ENCODE data around the gene KLHL41.
"Not testable (repeated sequence)": the region's sequence is repeated elsewhere in the genome, so short reads cannot be mapped to it uniquely, and the experiment has no call there.

DNA sequence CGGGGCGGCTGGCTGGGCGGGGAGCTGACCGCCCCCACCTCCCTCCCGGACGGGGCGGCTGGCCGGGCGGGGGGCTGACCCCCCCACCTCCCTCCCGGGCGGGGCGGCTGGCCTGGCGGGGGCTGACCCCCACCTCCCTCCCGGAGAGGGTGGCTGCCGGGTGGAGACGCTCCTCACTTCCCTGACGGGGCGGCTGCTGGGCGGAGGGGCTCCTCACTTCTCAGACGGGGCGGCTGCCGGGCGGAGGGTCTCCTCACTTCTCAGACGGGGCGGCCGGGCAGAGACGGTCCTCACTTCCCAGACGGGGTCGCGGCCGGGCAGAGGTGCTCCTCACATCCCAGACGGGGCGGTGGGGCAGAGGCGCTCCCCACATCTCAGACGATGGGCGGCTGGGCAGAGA lies 65.8 kb downstream of the KLHL41 start:
- TF ChIP-seq POLR2A (IDR thresholded peaks at IDR 0.05; ENCODE audit: low read length); GATA1 (IDR thresholded peaks at IDR 0.05; ENCODE audit: low read depth, low read length): not testable (repeated sequence)

Measured in erythroblast (primary cell).